Transverse colon (tissue), 4 donors: ENCODE results near the gene SACM1L. TPM values are rescaled to one million over a fixed set of nuclear protein-coding genes. Genes with fewer than 3 reads are reported as not detected.
A peak's percentile ranks its signal among the peaks of the same experiment; 100 is the strongest.

ENCODE experiments used
- DNase-seq: peaks from one replicate; pipeline ENCODE4 v3.0.0-alpha.2; 2019
- H3K27ac ChIP-seq, 4 donors: fragments of 200-600 bp; sonication (generic); 2 replicates each; pipeline ENCODE4 v1.5.1; 2016 to 2018; ENCODE audit warnings: inconsistent platforms in 4 of 4
- H3K27me3 ChIP-seq: fragments of 200-600 bp; sonication (generic); 2 replicates; pipeline ENCODE4 v1.5.1; 2017; ENCODE audit warnings: inconsistent platforms
- H3K36me3 ChIP-seq, 4 donors: fragments of 200-600 bp; sonication (generic); 2 replicates each; pipeline ENCODE4 v1.5.1; 2017 to 2019; ENCODE audit warnings: inconsistent platforms in 4 of 4
- H3K4me1 ChIP-seq, 4 donors: fragments of 200-600 bp; sonication (generic); 2 replicates each; pipeline ENCODE4 v1.5.1; 2017 to 2020; ENCODE audit warnings: inconsistent platforms in 4 of 4
- H3K4me3 ChIP-seq, 4 donors: fragments of 200-600 bp; sonication (generic); 1 replicate in 1 of 4; 2 replicates in 3 of 4; pipeline versions ENCODE4 v1.5.1 to v1.6.1; 2017 to 2019; ENCODE audit warnings: inconsistent platforms in 4 of 4
- H3K9me3 ChIP-seq, 2 donors: fragments of 200-600 bp; sonication (generic); 2 replicates each; pipeline ENCODE4 v1.5.1; 2017 to 2019; ENCODE audit warnings: inconsistent platforms in 2 of 2
- EP300 ChIP-seq: sonication (generic); formaldehyde crosslinking; IDR thresholded peaks from one replicate; pipeline ENCODE4 v1.6.1; 2017; ENCODE audit warnings: antibody characterized with exemption, low read depth
- POLR2A ChIP-seq: fragments of 450-650 bp; IDR thresholded peaks from one replicate; pipeline ENCODE4 v1.6.1; 2016; ENCODE audit warnings: antibody characterized with exemption, mild to moderate bottlenecking, moderate library complexity
- POLR2AphosphoS5 ChIP-seq, 3 donors: sonication (generic); formaldehyde crosslinking; IDR thresholded peaks; one replicate each; pipeline ENCODE4 v1.6.1; 2016; ENCODE audit warnings: antibody characterized with exemption in 3 of 3
- WGBS, 2 donors: methylation state at CpG; one replicate each; pipeline ENCODE4 v1.1.5; 2018; ENCODE audit warnings: low coverage in 1 of 2; 5-methylcytosine and 5-hydroxymethylcytosine counted together
- in situ Hi-C, 4 donors: fragments of 200-750 bp; cut with MboI; loops; one replicate each; pipeline versions ENCODE4 v1.15.0 to v1.15.1; 2017; ENCODE audit warnings: low sequenced_read_pairs in 3 of 4, low pct_ligation_motif_present in 1 of 4, low pct_unique_long_range_greater_than_20kb in 1 of 4
- intact Hi-C: fragments of 100-400 bp; cut with DNase I; formaldehyde crosslinking; loops from one replicate; pipeline ENCODE4 v1.15.1; 2023; ENCODE audit warnings: low total_unique reads
- total RNA-seq, 4 donors: library from RNA; depleted of rRNA; stranded (reverse); fragments of >200 nt; gene quantifications; one replicate each; pipeline ENCODE4 v1.1.0, GENCODE V29; 2016
- TF ChIP-seq, protein P1 (sequence below), 5 experiments: fragments of 200-600 bp in 3 of 5; fragments of 450-650 bp in 2 of 5; sonication (generic) in 3 of 5; IDR thresholded peaks; 1 replicate in 2 of 5; 2 replicates in 3 of 5; pipeline ENCODE4 v1.5.1; 2016 to 2017; ENCODE audit warnings: antibody characterized with exemption in 5 of 5, inconsistent platforms in 3 of 5, mild to moderate bottlenecking in 2 of 5, moderate library complexity in 1 of 5

SACM1L gene
- total RNA-seq, 4 donors from 2014 or later = 8.6 to 71.9 (median 53.8) TPM

GRCh38 chr3:45774581-45775521 lies 85.7 kb downstream of the SACM1L start:
- no peaks in the 10 kb centered on the region for H3K36me3 ChIP-seq
- intact Hi-C loops = no loop called here
- H3K27me3 ChIP-seq = no peaks in the 10 kb centered on the region
- H3K4me3 ChIP-seq = no peak overlapping the region
- in situ Hi-C loops = loop anchor here in 3 of 4 donors (25.0 kb wide), 2 partner anchors 312 to 662 kb away; no protein-coding TSS in a partner anchor
- 80 to 100% methylated on average over 1 to 8 of the region's 8 CpGs for WGBS, 2 donors
- TF ChIP-seq EP300 (no peak), POLR2A (no peak), POLR2AphosphoS5 (IDR thresholded peaks at IDR 0.05) (no peak)
- TF ChIP-seq, protein P1, sequence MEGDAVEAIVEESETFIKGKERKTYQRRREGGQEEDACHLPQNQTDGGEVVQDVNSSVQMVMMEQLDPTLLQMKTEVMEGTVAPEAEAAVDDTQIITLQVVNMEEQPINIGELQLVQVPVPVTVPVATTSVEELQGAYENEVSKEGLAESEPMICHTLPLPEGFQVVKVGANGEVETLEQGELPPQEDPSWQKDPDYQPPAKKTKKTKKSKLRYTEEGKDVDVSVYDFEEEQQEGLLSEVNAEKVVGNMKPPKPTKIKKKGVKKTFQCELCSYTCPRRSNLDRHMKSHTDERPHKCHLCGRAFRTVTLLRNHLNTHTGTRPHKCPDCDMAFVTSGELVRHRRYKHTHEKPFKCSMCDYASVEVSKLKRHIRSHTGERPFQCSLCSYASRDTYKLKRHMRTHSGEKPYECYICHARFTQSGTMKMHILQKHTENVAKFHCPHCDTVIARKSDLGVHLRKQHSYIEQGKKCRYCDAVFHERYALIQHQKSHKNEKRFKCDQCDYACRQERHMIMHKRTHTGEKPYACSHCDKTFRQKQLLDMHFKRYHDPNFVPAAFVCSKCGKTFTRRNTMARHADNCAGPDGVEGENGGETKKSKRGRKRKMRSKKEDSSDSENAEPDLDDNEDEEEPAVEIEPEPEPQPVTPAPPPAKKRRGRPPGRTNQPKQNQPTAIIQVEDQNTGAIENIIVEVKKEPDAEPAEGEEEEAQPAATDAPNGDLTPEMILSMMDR (IDR thresholded peaks at IDR 0.05) = no peak
- no peak for DNase-seq
- peaks cover 5 to 34% (median 10%) of the 10 kb centered on the region in 4 donors for H3K4me1 ChIP-seq
- peak overlapping the region in 1 of 4 donors; percentile 62 for H3K27ac ChIP-seq
- no peaks in the 10 kb centered on the region for H3K9me3 ChIP-seq

- intact Hi-C loops (no loop called here), in situ Hi-C loops (no loop called here)
- 86 to 100% methylated on average over 3 to 17 of the region's 17 CpGs for WGBS, 2 donors
- Histone ChIP-seq H3K9me3 (no peaks in the 10 kb centered on the region), H3K4me1 (peaks cover 5 to 34% (median 10%) of the 10 kb centered on the region in 4 donors), H3K36me3 (no peaks in the 10 kb centered on the region), H3K27me3 (no peaks in the 10 kb centered on the region), H3K4me3 (no peak overlapping the region), H3K27ac (no peak overlapping the region)
- DNase-seq = no peak
- TF ChIP-seq POLR2A (no peak), EP300 (no peak), POLR2AphosphoS5 (IDR thresholded peaks at IDR 0.05) (no peak)
- TF ChIP-seq, protein P1 (IDR thresholded peaks at IDR 0.05) = no peak
Measured at GRCh38 chr3:45775571-45776300, 86.5 kb downstream of the SACM1L start.

- Histone ChIP-seq H3K27ac (no peak overlapping the region), H3K9me3 (no peaks in the 10 kb centered on the region), H3K27me3 (no peaks in the 10 kb centered on the region), H3K36me3 (no peaks in the 10 kb centered on the region), H3K4me1 (peaks cover 5 to 34% (median 10%) of the 10 kb centered on the region in 4 donors), H3K4me3 (no peak overlapping the region)
- in situ Hi-C loops = no loop called here
- DNase-seq = no peak
- TF ChIP-seq, protein P1 (IDR thresholded peaks at IDR 0.05) = no peak
- TF ChIP-seq POLR2A (no peak), EP300 (no peak), POLR2AphosphoS5 (IDR thresholded peaks at IDR 0.05) (no peak)
- 37% methylated on average over 3 of the region's 3 CpGs; no CpG with 5 or more reads in 1 of the 2 donors for WGBS, 2 donors
- intact Hi-C loops = no loop called here
Measured at GRCh38 chr3:45776301-45776595, 87.1 kb downstream of the SACM1L start.

- Histone ChIP-seq H3K36me3 (no peaks in the 10 kb centered on the region), H3K4me1 (peaks cover 5 to 34% (median 10%) of the 10 kb centered on the region in 4 donors), H3K9me3 (no peaks in the 10 kb centered on the region), H3K27me3 (no peaks in the 10 kb centered on the region), H3K27ac (no peak overlapping the region), H3K4me3 (no peak overlapping the region)
- in situ Hi-C loops (no loop called here), intact Hi-C loops (no loop called here)
- TF ChIP-seq, protein P1 (IDR thresholded peaks at IDR 0.05) = no peak
- TF ChIP-seq EP300 = no peak
- no peak for TF ChIP-seq POLR2A
- no peak for TF ChIP-seq POLR2AphosphoS5 (IDR thresholded peaks at IDR 0.05)
- no peak for DNase-seq
- WGBS, 2 donors = 31 to 73% methylated on average over 3 to 8 of the region's 8 CpGs
Measured at GRCh38 chr3:45776611-45777010, 87.4 kb downstream of the SACM1L start.
